ENCODE results near the gene RPL18.

- no peak for TF ChIP-seq CTCF (IDR thresholded peaks at IDR 0.05)
- no peak for TF ChIP-seq POLR2A (IDR thresholded peaks at IDR 0.05)
Measured at GRCh38 chr19:48651683-48652048, 32.7 kb upstream of the RPL18 start.

All from lower leg skin (tissue), 3 donors.